GM19397 (cell line): ENCODE data around the gene SPA17.

ENCODE experiments used
- ATAC-seq: cut with Tn5 transposase; IDR thresholded peaks from one replicate; pipeline ENCODE4 v1.9.1; 2021; ENCODE audit warnings: mild to moderate bottlenecking, moderate library complexity; ENCODE audit not compliant: unreplicated experiment

The SPA17 gene

GRCh38 chr11:124673333-124674167 is at the start of gene SPA17, which contains the start of gene SIAE:
Gene SPA17 (plus strand): TSS chr11:124673904. CDS start chr11:124675265, 1,361 bp downstream.
Gene SIAE (minus strand): TSS chr11:124673739. CDS start chr11:124673708, 31 bp downstream.
- ATAC-seq = peak; percentile 89

GRCh38 chr11:124625504-124626168 is 48.1 kb upstream of the SPA17 start:
- ATAC-seq = no peak

- no peak for ATAC-seq
These were observed 46.2 kb upstream of the SPA17 start for GRCh38 chr11:124627546-124627945.

GRCh38 chr11:124629961-124630360 is 43.7 kb upstream of the SPA17 start:
- no peak for ATAC-seq

- no peak for ATAC-seq
These were observed 40.3 kb upstream of the SPA17 start for GRCh38 chr11:124633355-124633754.

- no peak for ATAC-seq
These were observed 37.8 kb upstream of the SPA17 start for GRCh38 chr11:124635932-124636331.

GRCh38 chr11:124638500-124638899 is 35.2 kb upstream of the SPA17 start:
- no peak for ATAC-seq

GRCh38 chr11:124639186-124639585 is 34.5 kb upstream of the SPA17 start:
- ATAC-seq = no peak

- no peak for ATAC-seq
These were observed 33.0 kb upstream of the SPA17 start for GRCh38 chr11:124640666-124641065.

- ATAC-seq = no peak
These were observed 31.1 kb upstream of the SPA17 start for GRCh38 chr11:124642628-124643027.

GRCh38 chr11:124643042-124643604 is 30.6 kb upstream of the SPA17 start:
- ATAC-seq = no peak

GRCh38 chr11:124643605-124644425 is 29.9 kb upstream of the SPA17 start:
- no peak for ATAC-seq

GRCh38 chr11:124644426-124645280 is 29.1 kb upstream of the SPA17 start:
- ATAC-seq = no peak

GRCh38 chr11:124646148-124646547 is 27.6 kb upstream of the SPA17 start:
- no peak for ATAC-seq

GRCh38 chr11:124648610-124649009 is 25.1 kb upstream of the SPA17 start:
- ATAC-seq = no peak

- ATAC-seq = no peak
These were observed 16.7 kb upstream of the SPA17 start for GRCh38 chr11:124656774-124657630.

- no peak for ATAC-seq
These were observed 15.8 kb upstream of the SPA17 start for GRCh38 chr11:124657904-124658303.

GRCh38 chr11:124658501-124658900 is 15.2 kb upstream of the SPA17 start:
- no peak for ATAC-seq

GRCh38 chr11:124658986-124659385 is 14.7 kb upstream of the SPA17 start:
- ATAC-seq = no peak
